H1 (cell line): ENCODE results near the gene MS4A5. TPM values are rescaled to one million over a fixed set of nuclear protein-coding genes. Genes with fewer than 3 reads are reported as not detected.

Experiments
- ASH2L ChIP-seq: fragments of 200-600, 300-600 bp; sonication (generic); IDR thresholded peaks from one replicate; pipeline ENCODE4 v1.7.1; 2017; ENCODE audit warnings: low read length
- ATF2 ChIP-seq: IDR thresholded peaks from 2 replicates; pipeline ENCODE4 v1.6.1; 2012; ENCODE audit warnings: low read length, inconsistent platforms
- CHD7 ChIP-seq: fragments of 300-600 bp; sonication (generic); IDR thresholded peaks from 2 replicates; pipeline ENCODE4 v1.7.1; 2012; ENCODE audit warnings: low read length, moderate library complexity, mild to moderate bottlenecking, inconsistent platforms; ENCODE audit not compliant: insufficient replicate concordance
- KDM5A ChIP-seq: fragments of 200-600 bp; IDR thresholded peaks from 2 replicates; pipeline ENCODE4 v1.7.1; 2012; ENCODE audit warnings: mild to moderate bottlenecking, low read length, inconsistent platforms, mixed read lengths
- NRF1 ChIP-seq: IDR thresholded peaks from 2 replicates; pipeline ENCODE4 v1.6.1; 2011; ENCODE audit warnings: mild to moderate bottlenecking, low read depth, low read length, improper control_type of control experiment
- SIX5 ChIP-seq: IDR thresholded peaks from 2 replicates; pipeline ENCODE4 v1.6.1; 2011; ENCODE audit warnings: mild to moderate bottlenecking, low read depth, low read length
- SRF ChIP-seq: IDR thresholded peaks from 2 replicates; pipeline ENCODE4 v1.6.1; 2011; ENCODE audit warnings: mild to moderate bottlenecking, low read depth, low read length, moderate library complexity
- TAF1 ChIP-seq: IDR thresholded peaks from 2 replicates; pipeline ENCODE4 v1.6.1; 2011; ENCODE audit warnings: mild to moderate bottlenecking, low read depth, low read length
- TCF12 ChIP-seq: IDR thresholded peaks from 2 replicates; pipeline ENCODE4 v1.6.1; 2011; ENCODE audit warnings: low read depth, mild to moderate bottlenecking, low read length
- USF2 ChIP-seq: IDR thresholded peaks from 2 replicates; pipeline ENCODE4 v1.6.1; 2011; ENCODE audit warnings: low read length, improper control_type of control experiment
- polyA plus RNA-seq, 7 experiments: library from polyadenylated mRNA; depleted of rRNA in 3 of 7; stranded (reverse) in 5 of 7; unstranded in 2 of 7; fragments of >200 nt in 5 of 7; fragments of 200-250 nt in 2 of 7; gene quantifications; 1 replicate in 5 of 7; 2 replicates in 1 of 7; 4 replicates in 1 of 7; pipeline versions ENCODE4 v1.2.1 to v1.2.3, GENCODE V29; 2011 to 2013; ENCODE audit warnings: missing spikeins in 2 of 7, mixed read lengths in 2 of 7
- total RNA-seq: library from RNA; stranded (reverse); fragmentation: NEBNext Ultra II Directional; extraction: Animal tissue kit (Norgen Biotek cat#: 25700); gene quantifications from 2 replicates; pipeline ENCODE4 v1.2.1, GENCODE V29; 2021

MS4A5 gene
- total and polyA plus RNA-seq, 2 of the 8 experiments (the other 6 are each of a cell fraction or from before 2014, with no cell fraction given): not detected

- TF ChIP-seq CHD7: no peak
- no peak for TF ChIP-seq ATF2
- no peak for TF ChIP-seq SIX5
- TF ChIP-seq USF2: no peak
- TF ChIP-seq NRF1: no peak
- no peak for TF ChIP-seq TAF1
- no peak for TF ChIP-seq KDM5A
- TF ChIP-seq ASH2L: no peak
- no peak for TF ChIP-seq TCF12
- TF ChIP-seq SRF: no peak
These were observed 24.8 kb downstream of the MS4A5 start (continued) for GRCh38 chr11:60454212-60454611.
